Colonic mucosa (tissue), 4 donors: Measurements from ENCODE around the gene FBXL22. TPM values are rescaled to one million over a fixed set of nuclear protein-coding genes. Genes with fewer than 3 reads are reported as not detected.

Experiments
- DNase-seq: peaks from one replicate; pipeline ENCODE4 v3.0.0-alpha.2; 2020
- H3K27ac ChIP-seq: fragments of 200-600 bp; one replicate; pipeline ENCODE4 v1.8.0; 2021
- H3K27me3 ChIP-seq: fragments of 200-600 bp; one replicate; pipeline ENCODE4 v1.8.0; 2021
- H3K36me3 ChIP-seq: fragments of 200-600 bp; one replicate; pipeline ENCODE4 v1.8.0; 2021
- H3K4me1 ChIP-seq: fragments of 200-600 bp; one replicate; pipeline ENCODE4 v1.8.0; 2021; ENCODE audit warnings: mild to moderate bottlenecking
- H3K4me3 ChIP-seq: fragments of 200-600 bp; one replicate; pipeline ENCODE4 v1.8.0; 2021
- H3K9ac ChIP-seq, 2 donors: one replicate each; pipeline ENCODE4 v1.7.0; 2013; ENCODE audit warnings: control low read depth in 2 of 2, low read depth in 2 of 2, low read length in 2 of 2
- H3K9me3 ChIP-seq: fragments of 200-600 bp; one replicate; pipeline ENCODE4 v1.8.0; 2021
- intact Hi-C: fragments of 100-400 bp; cut with DNase I; formaldehyde crosslinking; loops from one replicate; pipeline ENCODE4 v1.14.1; 2022
- total RNA-seq, 2 donors: library from RNA; stranded (reverse); fragmentation: NEBNext Ultra II Directional in 1 of 2; extraction: Animal tissue kit (Norgen Biotek cat#: 25700) in 1 of 2; gene quantifications; one replicate each; pipeline ENCODE4 v1.2.1, GENCODE V29; 2021
- TF ChIP-seq, protein P1 (sequence below): fragments of 200-600 bp; IDR thresholded peaks from one replicate; pipeline ENCODE4 v1.8.0; 2022; ENCODE audit warnings: antibody characterized with exemption, mild to moderate bottlenecking
- donor health status: healthy.
- donor health status: DM: no; HTN: no; CAD: no.
- donor health status: DM: no; HTN: no; CAD: no.

The FBXL22 gene
- total RNA-seq, 2 donors from 2014 or later = 2.1 to 4.4 TPM

DNA sequence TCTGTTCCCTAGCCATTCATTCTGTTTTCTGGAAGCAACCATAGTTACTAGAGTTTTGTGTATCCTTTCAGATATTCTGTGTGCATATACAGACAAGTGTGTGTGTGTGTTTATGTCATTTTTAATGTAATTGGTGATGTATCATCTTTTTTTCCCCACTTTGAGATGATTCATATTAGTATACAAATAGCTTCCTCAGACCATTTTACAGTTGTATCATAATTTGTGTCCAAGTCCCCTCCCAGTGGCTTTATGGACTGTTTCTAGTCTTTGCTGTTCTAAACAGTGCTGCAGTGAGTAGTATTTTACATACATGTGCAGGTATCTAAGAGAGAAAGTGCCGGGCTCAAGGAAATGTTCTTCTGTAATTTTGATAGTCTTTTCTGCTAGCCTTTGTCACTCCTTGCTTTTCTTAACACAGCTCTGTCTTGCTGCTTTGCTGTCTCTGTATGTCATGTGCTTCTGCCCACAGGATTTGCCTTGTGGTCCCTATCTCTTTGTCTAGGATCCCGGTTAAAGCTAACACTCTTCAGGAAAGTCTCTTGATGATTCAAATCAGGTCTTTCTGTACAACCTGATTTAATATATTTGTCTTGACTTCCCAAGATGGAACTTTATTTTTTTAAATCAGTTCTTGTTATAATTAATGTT is 31.5 kb upstream of the FBXL22 start:
- peaks cover 6% of the 10 kb centered on the region for H3K36me3 ChIP-seq
- intact Hi-C loops = no loop called here
- H3K4me3 ChIP-seq = no peak overlapping the region
- H3K4me1 ChIP-seq = no peaks in the 10 kb centered on the region
- no peak for DNase-seq
- TF ChIP-seq, protein P1, sequence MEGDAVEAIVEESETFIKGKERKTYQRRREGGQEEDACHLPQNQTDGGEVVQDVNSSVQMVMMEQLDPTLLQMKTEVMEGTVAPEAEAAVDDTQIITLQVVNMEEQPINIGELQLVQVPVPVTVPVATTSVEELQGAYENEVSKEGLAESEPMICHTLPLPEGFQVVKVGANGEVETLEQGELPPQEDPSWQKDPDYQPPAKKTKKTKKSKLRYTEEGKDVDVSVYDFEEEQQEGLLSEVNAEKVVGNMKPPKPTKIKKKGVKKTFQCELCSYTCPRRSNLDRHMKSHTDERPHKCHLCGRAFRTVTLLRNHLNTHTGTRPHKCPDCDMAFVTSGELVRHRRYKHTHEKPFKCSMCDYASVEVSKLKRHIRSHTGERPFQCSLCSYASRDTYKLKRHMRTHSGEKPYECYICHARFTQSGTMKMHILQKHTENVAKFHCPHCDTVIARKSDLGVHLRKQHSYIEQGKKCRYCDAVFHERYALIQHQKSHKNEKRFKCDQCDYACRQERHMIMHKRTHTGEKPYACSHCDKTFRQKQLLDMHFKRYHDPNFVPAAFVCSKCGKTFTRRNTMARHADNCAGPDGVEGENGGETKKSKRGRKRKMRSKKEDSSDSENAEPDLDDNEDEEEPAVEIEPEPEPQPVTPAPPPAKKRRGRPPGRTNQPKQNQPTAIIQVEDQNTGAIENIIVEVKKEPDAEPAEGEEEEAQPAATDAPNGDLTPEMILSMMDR = no peak
- H3K27ac ChIP-seq = no peak overlapping the region
- H3K9ac ChIP-seq = no peak overlapping the region
- no peaks in the 10 kb centered on the region for H3K27me3 ChIP-seq
- no peaks in the 10 kb centered on the region for H3K9me3 ChIP-seq

DNA sequence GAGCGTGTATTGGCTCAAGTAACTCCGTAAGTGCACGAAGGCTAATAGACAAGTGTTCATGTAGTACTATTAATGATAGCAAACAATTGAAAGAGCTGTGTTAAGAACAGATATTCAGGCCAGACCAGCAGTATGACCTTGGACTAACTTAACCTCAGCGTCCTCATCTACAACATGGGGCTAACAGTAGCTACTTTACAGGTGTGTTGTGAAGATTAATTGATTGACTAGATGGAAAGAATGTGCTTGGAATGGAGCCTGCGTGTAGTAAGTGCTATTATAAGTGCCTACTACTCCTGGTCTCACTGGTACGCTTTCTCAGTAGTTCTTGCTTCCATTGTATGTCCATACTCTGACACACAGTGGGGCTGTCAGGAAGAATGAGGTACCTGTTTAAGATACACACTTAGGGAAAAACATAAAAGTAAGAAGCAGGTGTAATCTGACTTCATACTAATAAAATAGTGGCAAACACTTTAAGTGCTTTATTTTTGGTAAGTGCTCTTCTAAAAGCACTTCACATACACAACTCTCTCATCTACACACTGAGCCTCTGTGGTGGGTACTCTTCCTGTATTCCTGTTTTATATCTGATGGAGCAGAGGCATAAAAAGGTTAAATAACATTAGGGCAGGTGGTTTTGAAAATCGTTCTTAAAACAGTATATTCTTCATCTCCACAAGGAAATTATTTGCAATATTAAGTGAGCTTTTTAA is 24.3 kb upstream of the FBXL22 start:
- no peak overlapping the region for H3K27ac ChIP-seq
- DNase-seq = no peak
- no peaks in the 10 kb centered on the region for H3K9me3 ChIP-seq
- H3K4me1 ChIP-seq = no peaks in the 10 kb centered on the region
- H3K36me3 ChIP-seq = peaks cover 13% of the 10 kb centered on the region
- no peak overlapping the region for H3K9ac ChIP-seq
- H3K27me3 ChIP-seq = no peaks in the 10 kb centered on the region
- H3K4me3 ChIP-seq = no peak overlapping the region
- TF ChIP-seq, protein P1 = no peak
- intact Hi-C loops = no loop called here

DNA sequence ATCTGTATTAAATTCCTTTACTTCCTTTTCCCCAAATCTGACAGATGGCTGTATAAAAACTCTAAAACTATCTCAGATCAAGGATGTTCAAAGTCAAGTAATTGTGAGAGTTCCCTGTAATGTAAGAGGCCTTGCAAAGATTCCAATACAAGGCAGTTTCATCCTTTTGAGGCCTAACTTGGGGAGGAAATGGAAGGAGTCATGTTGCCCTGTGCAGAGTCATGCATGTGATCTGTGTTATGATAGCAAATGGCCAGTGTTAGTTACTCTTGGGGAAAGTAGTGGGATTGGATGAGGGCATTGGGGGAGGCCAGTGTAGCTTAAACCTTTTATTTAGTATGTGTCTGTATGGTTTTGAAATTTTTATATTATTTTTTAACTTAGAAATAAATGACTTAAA is 23.7 kb upstream of the FBXL22 start:
- no peak overlapping the region for H3K9ac ChIP-seq
- TF ChIP-seq, protein P1 = no peak
- H3K27me3 ChIP-seq = no peaks in the 10 kb centered on the region
- no peaks in the 10 kb centered on the region for H3K9me3 ChIP-seq
- intact Hi-C loops = no loop called here
- H3K4me1 ChIP-seq = no peaks in the 10 kb centered on the region
- H3K36me3 ChIP-seq = peaks cover 13% of the 10 kb centered on the region
- no peak overlapping the region for H3K4me3 ChIP-seq
- DNase-seq = no peak
- H3K27ac ChIP-seq = no peak overlapping the region

GRCh38 chr15:63575312-63575711 is 21.9 kb upstream of the FBXL22 start:
- intact Hi-C loops = no loop called here
- Histone ChIP-seq H3K27ac (no peak overlapping the region), H3K9me3 (no peaks in the 10 kb centered on the region), H3K27me3 (no peaks in the 10 kb centered on the region), H3K36me3 (peaks cover 9% of the 10 kb centered on the region), H3K9ac (no peak overlapping the region), H3K4me1 (no peaks in the 10 kb centered on the region), H3K4me3 (no peak overlapping the region)
- TF ChIP-seq, protein P1 = no peak
- DNase-seq = no peak

- H3K36me3 ChIP-seq = peaks cover 8% of the 10 kb centered on the region
- H3K27me3 ChIP-seq = no peaks in the 10 kb centered on the region
Observed at GRCh38 chr15:63576441-63576840, 20.7 kb upstream of the FBXL22 start.

More at GRCh38 chr15:63576441-63576840, 20.7 kb upstream of the FBXL22 start:
- Histone ChIP-seq H3K9ac (no peak overlapping the region), H3K4me1 (no peaks in the 10 kb centered on the region), H3K9me3 (no peaks in the 10 kb centered on the region), H3K27ac (no peak overlapping the region), H3K4me3 (no peak overlapping the region)
- DNase-seq = no peak
- TF ChIP-seq, protein P1 = no peak
- intact Hi-C loops = no loop called here
